PFSK-1 (cell line): ENCODE measurements around the gene PLEKHM2.
A peak's percentile ranks its signal among the peaks of the same experiment; 100 is the strongest.

Experiments
- FOXP2 ChIP-seq: optimal IDR thresholded peaks from 2 replicates; pipeline ENCODE3; 2011; ENCODE audit warnings: borderline replicate concordance, control low read depth, inconsistent platforms; ENCODE audit not compliant: insufficient read depth; ENCODE audit errors: extremely low read length, extremely low read depth
- POLR2AphosphoS5 ChIP-seq: IDR thresholded peaks from 2 replicates; pipeline ENCODE4 v1.6.1; 2012; ENCODE audit warnings: low read depth, mild to moderate bottlenecking, control low read depth, low read length, moderate library complexity
- REST ChIP-seq, 2 experiments: IDR thresholded peaks; 2 replicates each; pipeline versions ENCODE4 v1.6.1 to v1.8.0; 2011 to 2012; ENCODE audit warnings: low read depth in 2 of 2, low read length in 2 of 2, control low read depth in 1 of 2, inconsistent platforms in 1 of 2, mild to moderate bottlenecking in 1 of 2, moderate library complexity in 1 of 2; ENCODE audit not compliant: insufficient read depth in 1 of 2
- SIN3A ChIP-seq: IDR thresholded peaks from 2 replicates; pipeline ENCODE4 v1.6.1; 2012; ENCODE audit warnings: mild to moderate bottlenecking, low read length, moderate library complexity, borderline replicate concordance; ENCODE audit not compliant: insufficient read depth
- TAF1 ChIP-seq: IDR thresholded peaks from 2 replicates; pipeline ENCODE4 v1.6.1; 2012; ENCODE audit warnings: low read length, control low read depth, borderline replicate concordance; ENCODE audit not compliant: insufficient read depth

PLEKHM2 gene

GRCh38 chr1:15727021-15727420, 42.9 kb downstream of the PLEKHM2 start:
- TF ChIP-seq REST (IDR thresholded peaks at IDR 0.05; ENCODE audit: insufficient read depth in 1 of 2, low read depth in 2 of 2, low read length in 2 of 2) = peak; percentile 47 to 75; a peak in 3 of 4 replicates
- no peak for TF ChIP-seq FOXP2

GRCh38 chr1:15727424-15727823, 43.3 kb downstream of the PLEKHM2 start:
- TF ChIP-seq FOXP2 (no peak), SIN3A (no peak)

- TF ChIP-seq FOXP2 (no peak), TAF1 (no peak), SIN3A (no peak), REST (IDR thresholded peaks at IDR 0.05; ENCODE audit: insufficient read depth in 1 of 2, low read depth in 2 of 2, low read length in 2 of 2) (no peak), POLR2AphosphoS5 (no peak)
These were observed 43.9 kb downstream of the PLEKHM2 start for GRCh38 chr1:15727866-15728534.

- TF ChIP-seq SIN3A (no peak), FOXP2 (no peak), POLR2AphosphoS5 (no peak), TAF1 (no peak), REST (IDR thresholded peaks at IDR 0.05; ENCODE audit: insufficient read depth in 1 of 2, low read depth in 2 of 2, low read length in 2 of 2) (no peak)
These were observed 45.0 kb downstream of the PLEKHM2 start for GRCh38 chr1:15728937-15729657.

GRCh38 chr1:15730423-15730822, 46.3 kb downstream of the PLEKHM2 start:
- no peak for TF ChIP-seq TAF1
- TF ChIP-seq FOXP2 = no peak
- no peak for TF ChIP-seq SIN3A
- TF ChIP-seq POLR2AphosphoS5 = no peak
- no peak for TF ChIP-seq REST (IDR thresholded peaks at IDR 0.05; ENCODE audit: insufficient read depth in 1 of 2, low read depth in 2 of 2, low read length in 2 of 2)
